Trophoblast cell (in vitro differentiated cells and primary cell): Measurements from ENCODE around the gene SPAG6.
"Not testable (repeated sequence)": the region's sequence is repeated elsewhere in the genome, so short reads cannot be mapped to it uniquely, and the experiment has no call there.

Source experiments
- DNase-seq, 2 donors: peaks; one replicate each; pipeline ENCODE4 v3.0.0-alpha.2; 2016
- H2AFZ ChIP-seq: 2 replicates; pipeline ENCODE4 v1.6.1; 2013; ENCODE audit warnings: low read length, moderate library complexity, mild to moderate bottlenecking; ENCODE audit not compliant: insufficient read depth, poor library complexity
- H2AK5ac ChIP-seq: 2 replicates; pipeline ENCODE4 v1.6.1; 2013; ENCODE audit warnings: mild to moderate bottlenecking, low read length
- H2BK120ac ChIP-seq: 2 replicates; pipeline ENCODE4 v1.6.1; 2013; ENCODE audit warnings: low read length, mild to moderate bottlenecking, moderate library complexity; ENCODE audit not compliant: insufficient read depth, poor library complexity
- H2BK12ac ChIP-seq: 2 replicates; pipeline ENCODE4 v1.6.1; 2013; ENCODE audit warnings: mild to moderate bottlenecking, low read length, moderate library complexity
- H2BK5ac ChIP-seq: 2 replicates; pipeline ENCODE4 v1.6.1; 2013; ENCODE audit warnings: low read length, low read depth, moderate library complexity, mild to moderate bottlenecking; ENCODE audit not compliant: poor library complexity
- H3K14ac ChIP-seq: 2 replicates; pipeline ENCODE4 v1.6.1; 2013; ENCODE audit warnings: mild to moderate bottlenecking, low read length
- H3K18ac ChIP-seq: 2 replicates; pipeline ENCODE4 v1.6.1; 2013; ENCODE audit warnings: mild to moderate bottlenecking, low read length
- H3K23ac ChIP-seq: 2 replicates; pipeline ENCODE4 v1.6.1; 2013; ENCODE audit warnings: low read length
- H3K27ac ChIP-seq: 2 replicates; pipeline ENCODE4 v1.5.1; 2013; ENCODE audit warnings: low read depth, mild to moderate bottlenecking, inconsistent platforms, low read length, moderate library complexity
- H3K27me3 ChIP-seq: 2 replicates; pipeline ENCODE4 v1.6.1; 2013; ENCODE audit warnings: inconsistent platforms, mild to moderate bottlenecking, low read length, moderate library complexity; ENCODE audit not compliant: insufficient read depth
- H3K36me3 ChIP-seq, 2 experiments: 1 replicate in 1 of 2; 2 replicates in 1 of 2; pipeline ENCODE4 v1.6.1; 2013; ENCODE audit warnings: low read length in 2 of 2, mild to moderate bottlenecking in 2 of 2, moderate library complexity in 1 of 2; ENCODE audit not compliant: insufficient read depth in 2 of 2, control insufficient read depth in 1 of 2
- H3K4ac ChIP-seq: 2 replicates; pipeline ENCODE4 v1.6.1; 2013; ENCODE audit warnings: low read depth, mild to moderate bottlenecking, low read length, moderate library complexity
- H3K4me1 ChIP-seq, 2 experiments: 1 replicate in 1 of 2; 2 replicates in 1 of 2; pipeline ENCODE4 v1.6.1; 2013; ENCODE audit warnings: low read length in 2 of 2, mild to moderate bottlenecking in 2 of 2, moderate library complexity in 1 of 2; ENCODE audit not compliant: insufficient read depth in 2 of 2, control insufficient read depth in 1 of 2
- H3K4me2 ChIP-seq: 2 replicates; pipeline ENCODE4 v1.6.1; 2013; ENCODE audit warnings: inconsistent platforms, mild to moderate bottlenecking, low read length, moderate library complexity
- H3K4me3 ChIP-seq: 2 replicates; pipeline ENCODE4 v1.5.1; 2013; ENCODE audit warnings: mild to moderate bottlenecking, low read depth, low read length, inconsistent platforms
- H3K79me1 ChIP-seq: one replicate; pipeline ENCODE4 v1.6.1; 2013; ENCODE audit warnings: low read length
- H3K79me2 ChIP-seq: 2 replicates; pipeline ENCODE4 v1.6.1; 2013; ENCODE audit warnings: low read length, mild to moderate bottlenecking; ENCODE audit not compliant: control insufficient read depth, insufficient read depth, poor library complexity
- H3K9ac ChIP-seq: 2 replicates; pipeline ENCODE4 v1.6.1; 2013; ENCODE audit warnings: mild to moderate bottlenecking, low read length
- H3K9me3 ChIP-seq: 2 replicates; pipeline ENCODE4 v1.6.1; 2013; ENCODE audit warnings: low read depth, mild to moderate bottlenecking, control low read depth, inconsistent platforms, low read length; ENCODE audit not compliant: insufficient read depth
- H4K12ac ChIP-seq: 2 replicates; pipeline ENCODE4 v1.6.1; 2013; ENCODE audit warnings: low read depth, mild to moderate bottlenecking, low read length, moderate library complexity
- H4K8ac ChIP-seq: 2 replicates; pipeline ENCODE4 v1.6.1; 2013; ENCODE audit warnings: low read depth, mild to moderate bottlenecking, low read length, moderate library complexity
- H4K91ac ChIP-seq: one replicate; pipeline ENCODE4 v1.6.1; 2013; ENCODE audit warnings: low read depth, mild to moderate bottlenecking, low read length, moderate library complexity
- WGBS: extraction: QIAGEN DNeasy Blood & Tissue Kit; methylation state at CpG from one replicate; pipeline ENCODE4 v1.1.7; 2013; ENCODE audit warnings: missing lambda C conversion rate; ENCODE audit not compliant: insufficient read length, insufficient coverage; ENCODE audit errors: extremely low coverage; 5-methylcytosine and 5-hydroxymethylcytosine counted together

SPAG6 gene

DNA sequence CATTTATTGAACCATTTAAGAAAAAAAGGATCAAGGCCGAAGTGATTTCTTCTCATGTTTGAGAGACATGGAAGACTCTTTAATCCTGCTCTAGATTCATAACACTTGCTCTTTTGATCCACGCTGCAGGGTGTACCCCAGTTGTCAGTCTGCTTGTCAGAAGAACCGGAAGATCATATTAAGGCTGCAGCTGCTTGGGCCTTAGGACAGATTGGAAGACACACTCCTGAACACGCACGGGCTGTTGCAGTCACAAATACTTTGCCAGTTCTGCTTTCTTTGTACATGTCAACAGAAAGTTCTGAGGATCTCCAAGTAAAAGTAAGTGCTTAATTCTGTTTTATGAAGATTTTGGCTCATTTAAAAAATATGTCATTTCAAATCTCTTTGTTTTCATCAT, 46.3 kb downstream of the SPAG6 start:
- no peaks in the 10 kb centered on the region for H3K4me1 ChIP-seq
- H3K4me3 ChIP-seq, result no peak overlapping the region
- no peak overlapping the region for H3K23ac ChIP-seq
- H2BK120ac ChIP-seq, result no peak overlapping the region
- no peak overlapping the region for H3K18ac ChIP-seq
- no peak overlapping the region for H4K12ac ChIP-seq
- DNase-seq, result no peak
- H4K8ac ChIP-seq, result no peak overlapping the region
- H2BK5ac ChIP-seq, result no peak overlapping the region
- no peaks in the 10 kb centered on the region for H3K36me3 ChIP-seq
- H3K4ac ChIP-seq, result no peak overlapping the region
- H4K91ac ChIP-seq, result no peak overlapping the region
- no peak overlapping the region for H3K14ac ChIP-seq
- no peak overlapping the region for H2AFZ ChIP-seq
- H3K27ac ChIP-seq, result no peak overlapping the region
- H3K9me3 ChIP-seq, result no peaks in the 10 kb centered on the region
- no peaks in the 10 kb centered on the region for H3K27me3 ChIP-seq
- H3K79me2 ChIP-seq, result no peaks in the 10 kb centered on the region
- no peaks in the 10 kb centered on the region for H3K79me1 ChIP-seq
- WGBS, result no CpG with 5 or more reads among the region's 5 CpGs
- no peak overlapping the region for H2BK12ac ChIP-seq
- no peak overlapping the region for H2AK5ac ChIP-seq
- no peak overlapping the region for H3K4me2 ChIP-seq
- no peak overlapping the region for H3K9ac ChIP-seq

DNA sequence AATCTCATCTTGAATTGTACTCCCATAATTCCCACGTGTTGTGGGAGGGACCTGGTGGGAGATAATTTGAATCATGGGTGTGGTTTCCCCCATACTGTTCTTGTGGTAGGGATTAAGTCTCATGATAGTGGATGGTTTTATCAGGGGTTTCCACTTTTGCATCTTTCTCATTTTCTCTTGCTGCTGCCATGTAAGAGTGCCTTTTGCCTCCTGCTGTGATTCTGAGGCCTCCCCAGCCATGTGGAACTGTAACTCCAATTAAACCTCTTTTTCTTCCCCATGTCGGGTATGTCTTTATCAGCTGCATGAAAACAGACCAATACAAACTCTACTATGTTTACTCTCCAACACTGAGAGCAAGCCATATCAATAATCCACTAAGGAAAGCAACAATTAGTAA, 50.9 kb downstream of the SPAG6 start:
- not testable (repeated sequence) for H4K12ac ChIP-seq, H3K4me2 ChIP-seq, H3K23ac ChIP-seq, H3K4ac ChIP-seq, H2BK5ac ChIP-seq, H3K9ac ChIP-seq, H3K4me3 ChIP-seq, H4K8ac ChIP-seq, H3K9me3 ChIP-seq, H2BK120ac ChIP-seq, H3K27ac ChIP-seq, H2AK5ac ChIP-seq, H3K18ac ChIP-seq, H2AFZ ChIP-seq, H3K79me2 ChIP-seq, H3K4me1 ChIP-seq, H3K36me3 ChIP-seq, H4K91ac ChIP-seq, H3K27me3 ChIP-seq, H2BK12ac ChIP-seq, DNase-seq, H3K14ac ChIP-seq, H3K79me1 ChIP-seq
- WGBS, result no CpG with 5 or more reads among the region's 2 CpGs

DNA sequence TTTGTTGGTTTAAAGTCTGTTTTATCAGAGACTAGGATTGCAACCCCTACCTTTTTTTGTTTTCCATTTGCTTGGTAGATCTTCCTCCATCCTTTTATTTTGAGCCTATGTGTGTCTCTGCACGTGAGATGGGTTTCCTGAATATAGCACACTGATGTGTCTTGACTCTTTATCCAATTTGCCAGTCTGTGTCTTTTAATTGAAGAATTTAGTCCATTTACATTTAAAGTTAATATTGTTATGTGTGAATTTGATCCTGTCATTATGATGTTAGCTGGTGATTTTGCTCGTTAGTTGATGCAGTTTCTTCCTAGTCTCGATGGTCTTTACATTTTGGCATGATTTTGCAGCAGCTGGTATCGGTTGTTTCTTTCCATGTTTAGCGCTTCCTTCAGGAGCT, 61.6 kb downstream of the SPAG6 start:
- not testable (repeated sequence) for H3K79me2 ChIP-seq, H3K27ac ChIP-seq, H3K9ac ChIP-seq, H3K9me3 ChIP-seq, DNase-seq, H4K12ac ChIP-seq, H4K8ac ChIP-seq, H2BK120ac ChIP-seq, H2AFZ ChIP-seq, H2AK5ac ChIP-seq, H3K4me3 ChIP-seq, H4K91ac ChIP-seq, H3K4me2 ChIP-seq, H3K23ac ChIP-seq, H3K14ac ChIP-seq, H3K4me1 ChIP-seq, H3K4ac ChIP-seq, H3K27me3 ChIP-seq, H3K18ac ChIP-seq, H2BK5ac ChIP-seq, H3K79me1 ChIP-seq, H3K36me3 ChIP-seq, H2BK12ac ChIP-seq
- WGBS, result no CpG with 5 or more reads among the region's 5 CpGs

DNA sequence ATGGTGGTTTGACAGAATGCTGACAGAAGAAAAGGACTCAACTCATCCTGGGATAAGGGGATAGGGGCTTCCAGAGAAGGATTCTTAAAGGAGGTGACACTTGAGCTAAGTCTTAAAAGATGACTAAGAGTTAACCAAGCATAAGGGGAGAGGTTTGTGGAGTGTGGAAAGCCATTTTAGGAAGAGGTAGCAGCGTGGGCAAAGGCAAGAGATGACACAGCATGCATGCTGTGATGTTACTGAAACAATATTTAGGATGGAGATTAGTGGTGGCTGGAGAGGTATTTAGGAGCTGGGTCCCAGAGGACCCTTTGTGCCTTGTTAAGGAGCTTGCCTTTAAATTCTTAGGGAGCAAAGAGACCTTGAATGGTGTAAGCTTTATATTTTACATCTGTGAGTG, 65.1 kb downstream of the SPAG6 start:
- no peak overlapping the region for H3K18ac ChIP-seq
- no peak overlapping the region for H3K4me3 ChIP-seq
- no peak overlapping the region for H2AFZ ChIP-seq
- no peak overlapping the region for H3K27ac ChIP-seq
- no peak overlapping the region for H2BK120ac ChIP-seq
- H4K91ac ChIP-seq, result no peak overlapping the region
- no peak overlapping the region for H4K12ac ChIP-seq
- no peak overlapping the region for H4K8ac ChIP-seq
- DNase-seq, result no peak
- no peaks in the 10 kb centered on the region for H3K27me3 ChIP-seq
- no peaks in the 10 kb centered on the region for H3K79me2 ChIP-seq
- H3K79me1 ChIP-seq, result no peaks in the 10 kb centered on the region
- H2BK5ac ChIP-seq, result no peak overlapping the region
- WGBS, result no CpG with 5 or more reads among the region's 1 CpG
- H3K4me1 ChIP-seq, result no peaks in the 10 kb centered on the region
- no peak overlapping the region for H3K14ac ChIP-seq
- no peak overlapping the region for H2BK12ac ChIP-seq
- H3K4ac ChIP-seq, result no peak overlapping the region
- no peak overlapping the region for H2AK5ac ChIP-seq
- no peaks in the 10 kb centered on the region for H3K9me3 ChIP-seq
- no peak overlapping the region for H3K23ac ChIP-seq
- no peaks in the 10 kb centered on the region for H3K36me3 ChIP-seq
- no peak overlapping the region for H3K4me2 ChIP-seq
- H3K9ac ChIP-seq, result no peak overlapping the region
